ENCODE results near the gene NPHP4. TPM values are rescaled to one million over a fixed set of nuclear protein-coding genes. Genes with fewer than 3 reads are reported as not detected.

NPHP4 gene
- total RNA-seq, 4 donors from 2014 or later = 1.1 to 10.4 (median 1.8) TPM

GRCh38 chr1:5936126-5936525 is 56.1 kb downstream of the NPHP4 start:
- Histone ChIP-seq H3K27ac (no peak overlapping the region), H3K36me3 (no peaks in the 10 kb centered on the region), H3K4me1 (no peaks in the 10 kb centered on the region), H3K9me3 (no peaks in the 10 kb centered on the region), H3K4me3 (no peak overlapping the region), H3K27me3 (no peaks in the 10 kb centered on the region)
- TF ChIP-seq, protein P1, sequence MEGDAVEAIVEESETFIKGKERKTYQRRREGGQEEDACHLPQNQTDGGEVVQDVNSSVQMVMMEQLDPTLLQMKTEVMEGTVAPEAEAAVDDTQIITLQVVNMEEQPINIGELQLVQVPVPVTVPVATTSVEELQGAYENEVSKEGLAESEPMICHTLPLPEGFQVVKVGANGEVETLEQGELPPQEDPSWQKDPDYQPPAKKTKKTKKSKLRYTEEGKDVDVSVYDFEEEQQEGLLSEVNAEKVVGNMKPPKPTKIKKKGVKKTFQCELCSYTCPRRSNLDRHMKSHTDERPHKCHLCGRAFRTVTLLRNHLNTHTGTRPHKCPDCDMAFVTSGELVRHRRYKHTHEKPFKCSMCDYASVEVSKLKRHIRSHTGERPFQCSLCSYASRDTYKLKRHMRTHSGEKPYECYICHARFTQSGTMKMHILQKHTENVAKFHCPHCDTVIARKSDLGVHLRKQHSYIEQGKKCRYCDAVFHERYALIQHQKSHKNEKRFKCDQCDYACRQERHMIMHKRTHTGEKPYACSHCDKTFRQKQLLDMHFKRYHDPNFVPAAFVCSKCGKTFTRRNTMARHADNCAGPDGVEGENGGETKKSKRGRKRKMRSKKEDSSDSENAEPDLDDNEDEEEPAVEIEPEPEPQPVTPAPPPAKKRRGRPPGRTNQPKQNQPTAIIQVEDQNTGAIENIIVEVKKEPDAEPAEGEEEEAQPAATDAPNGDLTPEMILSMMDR (IDR thresholded peaks at IDR 0.05 in 4 of 5, conservative IDR thresholded peaks at IDR 0.05 in 1 of 5) = no peak
- no peak for TF ChIP-seq POLR2A (IDR thresholded peaks at IDR 0.05)
- ATAC-seq (no peak), DNase-seq (no peak)
- in situ Hi-C loops (cut with MboI; ENCODE audit: low sequenced_read_pairs in 4 of 4) = loop anchor here in 1 of 4 donors (25.0 kb wide), 1 partner anchor 424 kb away; no protein-coding TSS in a partner anchor
- intact Hi-C loops (cut with DNase I; ENCODE audit: low total_unique reads) = no loop called here

- Histone ChIP-seq H3K4me3 (no peak overlapping the region), H3K9me3 (no peaks in the 10 kb centered on the region), H3K27me3 (no peaks in the 10 kb centered on the region), H3K27ac (no peak overlapping the region), H3K36me3 (no peaks in the 10 kb centered on the region), H3K4me1 (no peaks in the 10 kb centered on the region)
- in situ Hi-C loops (cut with MboI; ENCODE audit: low sequenced_read_pairs in 4 of 4) = loop anchor here in 1 of 4 donors (25.0 kb wide), 1 partner anchor 423 kb away; no protein-coding TSS in a partner anchor
- DNase-seq = no peak
- no peak for ATAC-seq
- intact Hi-C loops (cut with DNase I; ENCODE audit: low total_unique reads) = no loop called here
- TF ChIP-seq POLR2A (IDR thresholded peaks at IDR 0.05) = no peak
- TF ChIP-seq, protein P1 (IDR thresholded peaks at IDR 0.05 in 4 of 5, conservative IDR thresholded peaks at IDR 0.05 in 1 of 5) = no peak
These were observed 57.2 kb downstream of the NPHP4 start for GRCh38 chr1:5935026-5935425.

GRCh38 chr1:5934058-5934884 is 58.0 kb downstream of the NPHP4 start:
- H3K27ac ChIP-seq = no peak overlapping the region
- H3K27me3 ChIP-seq = no peaks in the 10 kb centered on the region
- TF ChIP-seq, protein P1 (IDR thresholded peaks at IDR 0.05 in 4 of 5, conservative IDR thresholded peaks at IDR 0.05 in 1 of 5) = no peak
- no peak for TF ChIP-seq POLR2A (IDR thresholded peaks at IDR 0.05)
- intact Hi-C loops (cut with DNase I; ENCODE audit: low total_unique reads) (no loop called here), in situ Hi-C loops (cut with MboI; ENCODE audit: low sequenced_read_pairs in 4 of 4) (loop anchor here in 1 of 4 donors (25.0 kb wide), 1 partner anchor 422 kb away; no protein-coding TSS in a partner anchor)
- H3K36me3 ChIP-seq = no peaks in the 10 kb centered on the region
- DNase-seq (no peak), ATAC-seq (no peak)
- H3K4me1 ChIP-seq = no peaks in the 10 kb centered on the region
- H3K9me3 ChIP-seq = no peaks in the 10 kb centered on the region
- no peak overlapping the region for H3K4me3 ChIP-seq

DNA sequence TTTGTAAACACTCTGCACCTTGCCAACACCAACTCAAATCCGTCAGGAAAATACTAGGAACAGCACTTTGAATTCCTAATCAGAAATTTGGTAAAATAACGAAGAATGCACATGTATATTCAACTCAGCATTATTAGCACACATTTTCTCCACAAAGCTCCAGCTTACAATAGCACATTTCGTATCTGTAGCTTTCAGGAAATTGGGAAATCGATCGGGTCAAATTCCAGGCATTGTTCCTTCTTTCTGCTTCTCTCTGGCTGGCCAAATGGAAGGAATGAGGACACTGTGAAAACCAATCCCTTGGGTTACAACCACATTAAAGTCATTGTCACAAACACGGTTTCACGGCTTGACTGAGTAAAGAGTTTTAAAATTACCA is 58.6 kb downstream of the NPHP4 start:
- intact Hi-C loops (cut with DNase I; ENCODE audit: low total_unique reads) = no loop called here

More for the DNA sequence above, 58.6 kb downstream of the NPHP4 start:
- ATAC-seq (no peak), DNase-seq (no peak)
- TF ChIP-seq, protein P1 (IDR thresholded peaks at IDR 0.05 in 4 of 5, conservative IDR thresholded peaks at IDR 0.05 in 1 of 5) = no peak
- no peak for TF ChIP-seq POLR2A (IDR thresholded peaks at IDR 0.05)
- no peaks in the 10 kb centered on the region for H3K27me3 ChIP-seq
- no peaks in the 10 kb centered on the region for H3K4me1 ChIP-seq
- in situ Hi-C loops (cut with MboI; ENCODE audit: low sequenced_read_pairs in 4 of 4) = loop anchor here in 1 of 4 donors (25.0 kb wide), 1 partner anchor 421 kb away; no protein-coding TSS in a partner anchor
- no peaks in the 10 kb centered on the region for H3K36me3 ChIP-seq
- H3K4me3 ChIP-seq = no peak overlapping the region
- no peaks in the 10 kb centered on the region for H3K9me3 ChIP-seq
- no peak overlapping the region for H3K27ac ChIP-seq
